ENCODE results near the gene GNB2. TPM values are rescaled to one million over a fixed set of nuclear protein-coding genes. Genes with fewer than 3 reads are reported as not detected.

The GNB2 gene
- polyA plus RNA-seq, 1 donor (not counting 4 experiments of a cell fraction or from before 2014, with no cell fraction given): 87.2 TPM

- DNase-seq (ENCODE audit: low read depth, low spot score) (no peak), FAIRE-seq (no peak)
- Histone ChIP-seq H4K20me1 (ENCODE audit: control insufficient read depth, extremely low read depth, insufficient read depth, low read length) (peaks cover 3% of the 10 kb centered on the region), H3K4me1 (ENCODE audit: control insufficient read depth, extremely low read depth, insufficient read depth, low read length) (peaks cover 6% of the 10 kb centered on the region), H3K4me3 (ENCODE audit: control insufficient read depth in 2 of 3, extremely low read depth in 1 of 3, insufficient read depth in 2 of 3, low read depth in 1 of 3, low read length in 3 of 3) (no peak overlapping the region), H3K79me2 (ENCODE audit: control insufficient read depth, insufficient read depth, low read length) (peaks cover 6% of the 10 kb centered on the region), H3K4me2 (ENCODE audit: control insufficient read depth, extremely low read depth, insufficient read depth, low read depth, low read length) (no peak overlapping the region), H3K9me1 (ENCODE audit: control insufficient read depth, extremely low read depth, insufficient read depth, low read length) (no peaks in the 10 kb centered on the region), H2AFZ (ENCODE audit: control insufficient read depth, low read length) (no peak overlapping the region), H3K9me3 (ENCODE audit: control insufficient read depth, low read depth, low read length) (no peaks in the 10 kb centered on the region), H3K36me3 (ENCODE audit: control insufficient read depth in 2 of 2, extremely low read depth in 1 of 2, insufficient read depth in 2 of 2, low read length in 2 of 2) (peaks cover 23 to 26% of the 10 kb centered on the region in 2 experiments), H3K27ac (ENCODE audit: control insufficient read depth, insufficient read depth, low read length) (no peak overlapping the region), H3K27me3 (ENCODE audit: control insufficient read depth, extremely low read depth, insufficient read depth, low read length) (no peaks in the 10 kb centered on the region), H3K9ac (ENCODE audit: control insufficient read depth, extremely low read depth, insufficient read depth, low read length) (no peak overlapping the region)
- no peak for TF ChIP-seq EZH2 (IDR thresholded peaks at IDR 0.05; ENCODE audit: low read length)
- no peak for TF ChIP-seq CTCF (optimal IDR thresholded peaks at IDR 0.05 in 1 of 3, IDR thresholded peaks at IDR 0.05 in 1 of 3, conservative IDR thresholded peaks at IDR 0.05 in 1 of 3; ENCODE audit: extremely low read depth in 1 of 3, insufficient read depth in 2 of 3, low read length in 3 of 3)
- dilution Hi-C loops (cut with MboI; ENCODE audit: extremely low pct_ligation_motif_present, low sequenced_read_pairs): no loop called here
Observed at GRCh38 chr7:100683659-100684533, 10.4 kb downstream of the GNB2 start.

- no peak for DNase-seq (ENCODE audit: low read depth, low spot score)
- Histone ChIP-seq H3K4me2 (ENCODE audit: control insufficient read depth, extremely low read depth, insufficient read depth, low read depth, low read length) (no peak overlapping the region), H2AFZ (ENCODE audit: control insufficient read depth, low read length) (no peak overlapping the region), H3K4me3 (ENCODE audit: control insufficient read depth in 2 of 3, extremely low read depth in 1 of 3, insufficient read depth in 2 of 3, low read depth in 1 of 3, low read length in 3 of 3) (no peak overlapping the region), H3K27ac (ENCODE audit: control insufficient read depth, insufficient read depth, low read length) (no peak overlapping the region), H3K9ac (ENCODE audit: control insufficient read depth, extremely low read depth, insufficient read depth, low read length) (no peak overlapping the region), H3K4me1 (ENCODE audit: control insufficient read depth, extremely low read depth, insufficient read depth, low read length) (peaks cover 5% of the 10 kb centered on the region), H3K27me3 (ENCODE audit: control insufficient read depth, extremely low read depth, insufficient read depth, low read length) (no peaks in the 10 kb centered on the region), H3K36me3 (ENCODE audit: control insufficient read depth in 2 of 2, extremely low read depth in 1 of 2, insufficient read depth in 2 of 2, low read length in 2 of 2) (peaks cover 23% of the 10 kb centered on the region in 2 experiments), H3K9me1 (ENCODE audit: control insufficient read depth, extremely low read depth, insufficient read depth, low read length) (no peaks in the 10 kb centered on the region), H3K9me3 (ENCODE audit: control insufficient read depth, low read depth, low read length) (no peaks in the 10 kb centered on the region), H4K20me1 (ENCODE audit: control insufficient read depth, extremely low read depth, insufficient read depth, low read length) (peaks cover 1% of the 10 kb centered on the region), H3K79me2 (ENCODE audit: control insufficient read depth, insufficient read depth, low read length) (peaks cover 13% of the 10 kb centered on the region)
- no peak for FAIRE-seq
- no peak for TF ChIP-seq EZH2 (IDR thresholded peaks at IDR 0.05; ENCODE audit: low read length)
- no peak for TF ChIP-seq CTCF (optimal IDR thresholded peaks at IDR 0.05 in 1 of 3, IDR thresholded peaks at IDR 0.05 in 1 of 3, conservative IDR thresholded peaks at IDR 0.05 in 1 of 3; ENCODE audit: extremely low read depth in 1 of 3, insufficient read depth in 2 of 3, low read length in 3 of 3)
- dilution Hi-C loops (cut with MboI; ENCODE audit: extremely low pct_ligation_motif_present, low sequenced_read_pairs): no loop called here
Observed at GRCh38 chr7:100684534-100685042, 11.0 kb downstream of the GNB2 start.
